GM18861 (cell line): ENCODE data around the gene PWP2.
"Not testable (repeated sequence)": the region's sequence is repeated elsewhere in the genome, so short reads cannot be mapped to it uniquely, and the experiment has no call there.

Experiments
- ATAC-seq: cut with Tn5 transposase; IDR thresholded peaks from one replicate; pipeline ENCODE4 v1.9.1; 2021; ENCODE audit not compliant: unreplicated experiment

The PWP2 gene

GRCh38 chr21:44127827-44128226 is 20.6 kb downstream of the PWP2 start:
- not testable (repeated sequence) for ATAC-seq

- ATAC-seq: peak; percentile 5
These were observed 26.5 kb downstream of the PWP2 start for GRCh38 chr21:44133715-44134057.

- not testable (repeated sequence) for ATAC-seq
These were observed 27.5 kb downstream of the PWP2 start for GRCh38 chr21:44134732-44135131.

GRCh38 chr21:44138039-44138438 is 30.8 kb downstream of the PWP2 start:
- not testable (repeated sequence) for ATAC-seq

GRCh38 chr21:44139787-44140551 is 32.8 kb downstream of the PWP2 start:
- not testable (repeated sequence) for ATAC-seq

GRCh38 chr21:44140552-44140932 is 33.3 kb downstream of the PWP2 start:
- not testable (repeated sequence) for ATAC-seq

- ATAC-seq: not testable (repeated sequence)
These were observed 35.3 kb downstream of the PWP2 start for GRCh38 chr21:44142470-44142869.

GRCh38 chr21:44143380-44143779 is 36.2 kb downstream of the PWP2 start:
- not testable (repeated sequence) for ATAC-seq

- not testable (repeated sequence) for ATAC-seq
These were observed 36.8 kb downstream of the PWP2 start for GRCh38 chr21:44143996-44144395.

GRCh38 chr21:44144784-44145602 is 37.8 kb downstream of the PWP2 start:
- not testable (repeated sequence) for ATAC-seq

- not testable (repeated sequence) for ATAC-seq
These were observed 38.4 kb downstream of the PWP2 start for GRCh38 chr21:44145616-44146015.

GRCh38 chr21:44147108-44147507 is 39.9 kb downstream of the PWP2 start:
- ATAC-seq: not testable (repeated sequence)

- ATAC-seq: not testable (repeated sequence)
These were observed 43.1 kb downstream of the PWP2 start for GRCh38 chr21:44150255-44150654.

- ATAC-seq: not testable (repeated sequence)
These were observed 46.2 kb downstream of the PWP2 start for GRCh38 chr21:44153214-44153888.

GRCh38 chr21:44153889-44154228 is 46.7 kb downstream of the PWP2 start:
- ATAC-seq: not testable (repeated sequence)

GRCh38 chr21:44154816-44155230 is 47.6 kb downstream of the PWP2 start:
- peak; percentile 29 for ATAC-seq

GRCh38 chr21:44155231-44155993 is 48.2 kb downstream of the PWP2 start:
- ATAC-seq: peak; percentile 39

- ATAC-seq: not testable (repeated sequence)
These were observed 48.8 kb downstream of the PWP2 start for GRCh38 chr21:44155994-44156380.

GRCh38 chr21:44157439-44158081 is 50.4 kb downstream of the PWP2 start:
- not testable (repeated sequence) for ATAC-seq

GRCh38 chr21:44158082-44158468 is 50.9 kb downstream of the PWP2 start:
- ATAC-seq: not testable (repeated sequence)
